HUES6 (cell line): ENCODE measurements around the gene ADAM15.

Experiments used
- H3K27ac ChIP-seq: 2 replicates; pipeline ENCODE4 v1.7.0; 2013; ENCODE audit warnings: low read depth, mild to moderate bottlenecking, low read length, inconsistent platforms
- H3K27me3 ChIP-seq: 2 replicates; pipeline ENCODE4 v1.6.1; 2013; ENCODE audit warnings: low read length; ENCODE audit not compliant: control insufficient read depth, insufficient read depth
- H3K36me3 ChIP-seq: 2 replicates; pipeline ENCODE4 v1.6.1; 2013; ENCODE audit warnings: low read length; ENCODE audit not compliant: control insufficient read depth, insufficient read depth
- H3K4me1 ChIP-seq: 2 replicates; pipeline ENCODE4 v1.6.1; 2013; ENCODE audit warnings: low read length; ENCODE audit not compliant: control insufficient read depth, insufficient read depth
- H3K4me3 ChIP-seq: 2 replicates; pipeline ENCODE4 v1.5.1; 2013; ENCODE audit warnings: low read depth, low read length
- H3K9ac ChIP-seq: one replicate; pipeline ENCODE4 v1.6.1; 2013; ENCODE audit warnings: mild to moderate bottlenecking, low read length
- H3K9me3 ChIP-seq: 2 replicates; pipeline ENCODE4 v1.6.1; 2013; ENCODE audit warnings: low read depth, low read length; ENCODE audit not compliant: control insufficient read depth, insufficient read depth

The ADAM15 gene

GRCh38 chr1:155035936-155036335 is 15.2 kb upstream of the ADAM15 start:
- Histone ChIP-seq H3K9me3 (no peaks in the 10 kb centered on the region), H3K4me3 (no peak overlapping the region), H3K4me1 (peaks cover 4% of the 10 kb centered on the region; the same call in 1 of the 2 replicates), H3K9ac (no peak overlapping the region), H3K27ac (no peak overlapping the region), H3K36me3 (no peaks in the 10 kb centered on the region), H3K27me3 (no peaks in the 10 kb centered on the region; the same call in 1 of the 2 replicates)

GRCh38 chr1:155037043-155037442 is 14.1 kb upstream of the ADAM15 start:
- Histone ChIP-seq H3K9me3 (no peaks in the 10 kb centered on the region), H3K27ac (no peak overlapping the region), H3K4me3 (no peak overlapping the region), H3K4me1 (peaks cover 4% of the 10 kb centered on the region; the same call in 1 of the 2 replicates), H3K36me3 (no peaks in the 10 kb centered on the region), H3K9ac (no peak overlapping the region), H3K27me3 (no peaks in the 10 kb centered on the region; the same call in 1 of the 2 replicates)

- no peaks in the 10 kb centered on the region for H3K9me3 ChIP-seq
- no peak overlapping the region for H3K9ac ChIP-seq
- H3K27ac ChIP-seq = no peak overlapping the region
- no peaks in the 10 kb centered on the region for H3K36me3 ChIP-seq
- no peaks in the 10 kb centered on the region; the same call in 1 of the 2 replicates for H3K27me3 ChIP-seq
- H3K4me1 ChIP-seq = peaks cover 4% of the 10 kb centered on the region; the same call in 1 of the 2 replicates
- H3K4me3 ChIP-seq = no peak overlapping the region
Observed at GRCh38 chr1:155037851-155038441, 13.2 kb upstream of the ADAM15 start.

GRCh38 chr1:155038602-155039307 is 12.4 kb upstream of the ADAM15 start:
- Histone ChIP-seq H3K27ac (no peak overlapping the region), H3K27me3 (no peaks in the 10 kb centered on the region; the same call in 1 of the 2 replicates), H3K4me1 (peaks cover 4% of the 10 kb centered on the region; the same call in 1 of the 2 replicates), H3K36me3 (no peaks in the 10 kb centered on the region), H3K4me3 (no peak overlapping the region), H3K9ac (no peak overlapping the region), H3K9me3 (no peaks in the 10 kb centered on the region)

GRCh38 chr1:155039308-155039669 is 11.8 kb upstream of the ADAM15 start:
- Histone ChIP-seq H3K4me3 (no peak overlapping the region), H3K4me1 (peaks cover 4% of the 10 kb centered on the region; the same call in 1 of the 2 replicates), H3K27me3 (no peaks in the 10 kb centered on the region; the same call in 1 of the 2 replicates), H3K36me3 (no peaks in the 10 kb centered on the region), H3K27ac (no peak overlapping the region), H3K9ac (no peak overlapping the region), H3K9me3 (no peaks in the 10 kb centered on the region)

- no peaks in the 10 kb centered on the region; the same call in 1 of the 2 replicates for H3K27me3 ChIP-seq
- no peaks in the 10 kb centered on the region for H3K36me3 ChIP-seq
- no peaks in the 10 kb centered on the region for H3K9me3 ChIP-seq
- H3K4me1 ChIP-seq = peaks cover 9% of the 10 kb centered on the region; the same call in 1 of the 2 replicates
- H3K27ac ChIP-seq = no peak overlapping the region
- H3K9ac ChIP-seq = no peak overlapping the region
- H3K4me3 ChIP-seq = no peak overlapping the region
Observed at GRCh38 chr1:155040358-155041093, 10.6 kb upstream of the ADAM15 start.

- Histone ChIP-seq H3K4me3 (no peak overlapping the region), H3K9ac (no peak overlapping the region), H3K9me3 (no peaks in the 10 kb centered on the region), H3K27ac (no peak overlapping the region), H3K36me3 (no peaks in the 10 kb centered on the region), H3K27me3 (no peaks in the 10 kb centered on the region; the same call in 1 of the 2 replicates), H3K4me1 (peaks cover 16% of the 10 kb centered on the region; the same call in 1 of the 2 replicates)
Observed at GRCh38 chr1:155042789-155043188, 8.3 kb upstream of the ADAM15 start.

- Histone ChIP-seq H3K27ac (no peak overlapping the region), H3K9ac (no peak overlapping the region), H3K36me3 (no peaks in the 10 kb centered on the region), H3K4me3 (no peak overlapping the region), H3K27me3 (no peaks in the 10 kb centered on the region; the same call in 1 of the 2 replicates), H3K9me3 (no peaks in the 10 kb centered on the region), H3K4me1 (peaks cover 17% of the 10 kb centered on the region; the same call in 1 of the 2 replicates)
Observed at GRCh38 chr1:155043301-155043702, 7.8 kb upstream of the ADAM15 start.

DNA sequence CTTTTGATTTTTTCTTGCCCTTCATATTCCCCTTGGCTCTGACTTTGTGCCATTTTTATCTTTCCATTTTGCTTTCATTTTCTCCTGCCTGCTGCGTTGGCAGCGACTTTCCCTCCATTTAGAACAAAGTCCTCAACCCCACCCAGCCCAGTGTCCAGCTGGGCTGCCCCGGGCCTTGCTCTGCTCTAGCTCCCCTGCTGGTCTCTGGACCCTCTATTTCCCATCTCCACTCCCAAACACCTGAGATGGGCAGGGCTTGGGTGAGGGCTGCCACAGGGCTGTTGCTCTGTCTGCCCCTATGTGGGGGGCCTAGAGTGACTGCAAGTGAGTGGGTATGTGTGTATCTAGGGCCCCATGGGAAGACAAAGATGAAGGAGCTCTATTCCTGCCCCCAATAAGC is 7.3 kb upstream of the ADAM15 start:
- Histone ChIP-seq H3K27me3 (no peaks in the 10 kb centered on the region; the same call in 1 of the 2 replicates), H3K27ac (no peak overlapping the region), H3K4me1 (peaks cover 18% of the 10 kb centered on the region; the same call in 1 of the 2 replicates), H3K9ac (no peak overlapping the region), H3K36me3 (no peaks in the 10 kb centered on the region), H3K9me3 (no peaks in the 10 kb centered on the region), H3K4me3 (no peak overlapping the region)

- Histone ChIP-seq H3K27ac (no peak overlapping the region), H3K27me3 (no peaks in the 10 kb centered on the region; the same call in 1 of the 2 replicates), H3K4me1 (peaks cover 18% of the 10 kb centered on the region; the same call in 1 of the 2 replicates), H3K36me3 (no peaks in the 10 kb centered on the region), H3K4me3 (no peak overlapping the region), H3K9me3 (no peaks in the 10 kb centered on the region), H3K9ac (no peak overlapping the region)
Observed at GRCh38 chr1:155044365-155044764, 6.8 kb upstream of the ADAM15 start.
